ENCODE data around the gene CCDC57.

DNA sequence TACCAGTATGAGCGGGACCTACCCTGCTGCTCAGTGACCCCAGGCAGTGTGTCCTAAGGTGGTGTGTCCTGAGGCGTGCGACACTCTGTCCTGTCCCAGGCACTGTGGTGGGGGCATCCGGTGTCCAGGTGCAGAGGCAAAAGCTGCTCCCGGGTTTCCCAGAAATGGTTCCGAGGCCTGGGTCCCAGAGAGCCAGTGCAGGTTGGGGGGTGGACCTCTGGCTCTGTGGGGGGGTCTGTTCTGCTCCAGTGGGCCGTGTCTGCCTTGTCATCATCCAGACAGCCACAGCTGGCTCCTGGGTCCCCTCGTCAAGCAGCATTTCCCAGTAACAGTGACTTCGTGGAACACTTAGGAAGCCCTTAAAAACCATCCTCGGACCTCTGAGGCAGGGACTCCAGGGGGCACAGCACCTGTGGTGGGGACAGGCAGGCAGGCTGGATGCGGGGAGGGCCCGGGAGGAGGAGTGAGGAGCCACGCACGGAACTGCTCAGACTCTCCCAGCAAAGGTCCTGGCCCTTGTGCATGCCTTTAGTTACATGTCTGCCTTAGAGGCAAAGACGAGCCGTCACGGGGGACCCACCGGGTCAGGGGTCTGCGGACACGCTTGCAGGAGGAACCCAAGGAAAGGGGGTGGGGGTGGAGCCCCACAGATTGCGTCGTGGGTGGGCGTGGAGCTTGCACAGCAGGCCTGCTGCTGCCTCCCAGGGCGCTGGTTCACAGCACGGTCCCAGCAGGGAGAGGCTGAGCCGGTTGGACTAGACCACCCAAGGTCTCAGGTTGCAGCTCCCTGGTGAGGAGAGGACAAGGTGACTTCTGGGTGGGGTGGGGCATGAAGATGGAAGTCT is 21.8 kb upstream of the CCDC57 start:
- TF ChIP-seq RFX5 (IDR thresholded peaks at IDR 0.05; ENCODE audit: low read depth, low read length) (no peak), POLR2A (IDR thresholded peaks at IDR 0.05; ENCODE audit: low read depth, low read length) (no peak), RCOR1 (IDR thresholded peaks at IDR 0.05; ENCODE audit: insufficient replicate concordance, low read length) (no peak), RAD21 (IDR thresholded peaks at IDR 0.05; ENCODE audit: low read length) (no peak), CHD1 (IDR thresholded peaks at IDR 0.05; ENCODE audit: low read depth, low read length) (no peak), BHLHE40 (IDR thresholded peaks at IDR 0.05; ENCODE audit: low read depth, low read length) (no peak), FOS (IDR thresholded peaks at IDR 0.05; ENCODE audit: low read depth, low read length) (no peak), SMC3 (IDR thresholded peaks at IDR 0.05; ENCODE audit: low read depth, low read length) (no peak), CEBPB (IDR thresholded peaks at IDR 0.05; ENCODE audit: low read depth, low read length) (no peak)
- TF ChIP-seq, protein P1, sequence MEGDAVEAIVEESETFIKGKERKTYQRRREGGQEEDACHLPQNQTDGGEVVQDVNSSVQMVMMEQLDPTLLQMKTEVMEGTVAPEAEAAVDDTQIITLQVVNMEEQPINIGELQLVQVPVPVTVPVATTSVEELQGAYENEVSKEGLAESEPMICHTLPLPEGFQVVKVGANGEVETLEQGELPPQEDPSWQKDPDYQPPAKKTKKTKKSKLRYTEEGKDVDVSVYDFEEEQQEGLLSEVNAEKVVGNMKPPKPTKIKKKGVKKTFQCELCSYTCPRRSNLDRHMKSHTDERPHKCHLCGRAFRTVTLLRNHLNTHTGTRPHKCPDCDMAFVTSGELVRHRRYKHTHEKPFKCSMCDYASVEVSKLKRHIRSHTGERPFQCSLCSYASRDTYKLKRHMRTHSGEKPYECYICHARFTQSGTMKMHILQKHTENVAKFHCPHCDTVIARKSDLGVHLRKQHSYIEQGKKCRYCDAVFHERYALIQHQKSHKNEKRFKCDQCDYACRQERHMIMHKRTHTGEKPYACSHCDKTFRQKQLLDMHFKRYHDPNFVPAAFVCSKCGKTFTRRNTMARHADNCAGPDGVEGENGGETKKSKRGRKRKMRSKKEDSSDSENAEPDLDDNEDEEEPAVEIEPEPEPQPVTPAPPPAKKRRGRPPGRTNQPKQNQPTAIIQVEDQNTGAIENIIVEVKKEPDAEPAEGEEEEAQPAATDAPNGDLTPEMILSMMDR (conservative IDR thresholded peaks at IDR 0.05; ENCODE audit: low read depth, low read length) = no peak

Measured in IMR-90 (cell line).